ENCODE results near the gene UBA6.

Gene UBA6

GRCh38 chr4:67719953-67720617 lies 19.1 kb upstream of the UBA6 start:
- no peak overlapping the region for H3K27ac ChIP-seq (ENCODE audit: low read depth, low read length)
- H3F3A ChIP-seq (ENCODE audit: control insufficient read depth, insufficient read depth) = no peaks in the 10 kb centered on the region
- no peaks in the 10 kb centered on the region for H3K79me2 ChIP-seq (ENCODE audit: control insufficient read depth, low read length)
- 0 out of 2 replicates have a peak, but pooled peaks cover 5% of the 10 kb centered on the region for H3K36me3 ChIP-seq (ENCODE audit: control insufficient read depth, low read length)
- H3K4me1 ChIP-seq (ENCODE audit: control insufficient read depth, low read length) = no peaks in the 10 kb centered on the region
- no peaks in the 10 kb centered on the region for H3K9me3 ChIP-seq (ENCODE audit: control insufficient read depth, insufficient read depth, low read length)
- no peaks in the 10 kb centered on the region for H3K9me2 ChIP-seq (replicated peaks; ENCODE audit: control insufficient read depth, low read length)
- TF ChIP-seq CTCF (IDR thresholded peaks at IDR 0.05; ENCODE audit: low read depth, low read length, poor library complexity, severe bottlenecking) = no peak
- TF ChIP-seq EZH2phosphoT487 (IDR thresholded peaks at IDR 0.05; ENCODE audit: borderline replicate concordance, low read length) = no peak
- no peak overlapping the region for H3K4me2 ChIP-seq (ENCODE audit: low read length)
- no peaks in the 10 kb centered on the region for H4K20me1 ChIP-seq (ENCODE audit: control insufficient read depth, insufficient read depth, low read depth, low read length)
- no peaks in the 10 kb centered on the region for H3K27me3 ChIP-seq (ENCODE audit: control insufficient read depth, low read length)
- no peak overlapping the region for H3K4me3 ChIP-seq (ENCODE audit: low read length)

- H3K4me1 ChIP-seq (ENCODE audit: control insufficient read depth, low read length) = no peaks in the 10 kb centered on the region
- no peaks in the 10 kb centered on the region for H3K9me2 ChIP-seq (replicated peaks; ENCODE audit: control insufficient read depth, low read length)
- H3K4me2 ChIP-seq (ENCODE audit: low read length) = no peak overlapping the region
- H3K27me3 ChIP-seq (ENCODE audit: control insufficient read depth, low read length) = no peaks in the 10 kb centered on the region
- no peaks in the 10 kb centered on the region for H3K79me2 ChIP-seq (ENCODE audit: control insufficient read depth, low read length)
- H3F3A ChIP-seq (ENCODE audit: control insufficient read depth, insufficient read depth) = no peaks in the 10 kb centered on the region
- no peaks in the 10 kb centered on the region for H3K9me3 ChIP-seq (ENCODE audit: control insufficient read depth, insufficient read depth, low read length)
- H4K20me1 ChIP-seq (ENCODE audit: control insufficient read depth, insufficient read depth, low read depth, low read length) = no peaks in the 10 kb centered on the region
- TF ChIP-seq CTCF (IDR thresholded peaks at IDR 0.05; ENCODE audit: low read depth, low read length, poor library complexity, severe bottlenecking) (no peak), EZH2phosphoT487 (IDR thresholded peaks at IDR 0.05; ENCODE audit: borderline replicate concordance, low read length) (no peak)
- no peak overlapping the region for H3K4me3 ChIP-seq (ENCODE audit: low read length)
- H3K27ac ChIP-seq (ENCODE audit: low read depth, low read length) = no peak overlapping the region
- 0 out of 2 replicates have a peak, but pooled peaks cover 5% of the 10 kb centered on the region for H3K36me3 ChIP-seq (ENCODE audit: control insufficient read depth, low read length)
These were observed 17.9 kb upstream of the UBA6 start for GRCh38 chr4:67718848-67719247.

GRCh38 chr4:67717586-67717985 lies 16.6 kb upstream of the UBA6 start:
- no peaks in the 10 kb centered on the region for H3K9me3 ChIP-seq (ENCODE audit: control insufficient read depth, insufficient read depth, low read length)
- no peaks in the 10 kb centered on the region for H3F3A ChIP-seq (ENCODE audit: control insufficient read depth, insufficient read depth)
- no peak overlapping the region for H3K27ac ChIP-seq (ENCODE audit: low read depth, low read length)
- no peaks in the 10 kb centered on the region for H3K9me2 ChIP-seq (replicated peaks; ENCODE audit: control insufficient read depth, low read length)
- no peaks in the 10 kb centered on the region for H3K79me2 ChIP-seq (ENCODE audit: control insufficient read depth, low read length)
- H4K20me1 ChIP-seq (ENCODE audit: control insufficient read depth, insufficient read depth, low read depth, low read length) = no peaks in the 10 kb centered on the region
- no peak overlapping the region for H3K4me3 ChIP-seq (ENCODE audit: low read length)
- H3K27me3 ChIP-seq (ENCODE audit: control insufficient read depth, low read length) = no peaks in the 10 kb centered on the region
- no peak overlapping the region for H3K4me2 ChIP-seq (ENCODE audit: low read length)
- TF ChIP-seq CTCF (IDR thresholded peaks at IDR 0.05; ENCODE audit: low read depth, low read length, poor library complexity, severe bottlenecking) = no peak
- TF ChIP-seq EZH2phosphoT487 (IDR thresholded peaks at IDR 0.05; ENCODE audit: borderline replicate concordance, low read length) = no peak
- H3K36me3 ChIP-seq (ENCODE audit: control insufficient read depth, low read length) = 0 out of 2 replicates have a peak, but pooled peaks cover 5% of the 10 kb centered on the region
- no peaks in the 10 kb centered on the region for H3K4me1 ChIP-seq (ENCODE audit: control insufficient read depth, low read length)

Data from DOHH2 (cell line).